MM.1S (cell line): ENCODE data around the gene ADRA2B.

ENCODE experiments used
- DNase-seq: peaks from one replicate; pipeline ENCODE4 v3.0.0-alpha.2; 2015
- H2AFZ ChIP-seq: fragments of 300-600 bp; sonication (generic); 2 replicates; pipeline ENCODE4 v1.6.0; 2016; ENCODE audit warnings: antibody characterized with exemption, low read length
- H3F3A ChIP-seq: fragments of 300-600 bp; sonication (generic); 2 replicates; pipeline ENCODE4 v1.6.1; 2016; ENCODE audit warnings: mild to moderate bottlenecking, antibody characterized with exemption, low read length, moderate library complexity, mixed read lengths; ENCODE audit not compliant: insufficient read depth
- H3K27ac ChIP-seq: fragments of 300-600 bp; sonication (generic); 2 replicates; pipeline ENCODE4 v1.5.1; 2016; ENCODE audit warnings: mild to moderate bottlenecking, low read length
- H3K27me3 ChIP-seq: fragments of 300-600 bp; sonication (generic); replicated peaks from 2 replicates; pipeline ENCODE4 v1.6.0; 2016; ENCODE audit warnings: low read length; ENCODE audit not compliant: insufficient read depth
- H3K36me3 ChIP-seq: fragments of 300-600 bp; sonication (generic); replicated peaks from 2 replicates; pipeline ENCODE4 v1.6.1; 2016; ENCODE audit warnings: mild to moderate bottlenecking, low read length, mixed read lengths; ENCODE audit not compliant: insufficient read depth
- H3K4me1 ChIP-seq: fragments of 300-600 bp; sonication (generic); 2 replicates; pipeline ENCODE4 v1.6.1; 2016; ENCODE audit warnings: low read length, mixed read lengths
- H3K4me2 ChIP-seq: fragments of 300-600 bp; sonication (generic); 2 replicates; pipeline ENCODE4 v1.6.0; 2016; ENCODE audit warnings: low read depth, low read length
- H3K4me3 ChIP-seq: fragments of 300-600 bp; sonication (generic); 2 replicates; pipeline ENCODE4 v1.5.1; 2016; ENCODE audit warnings: low read length, mixed read lengths
- H3K79me2 ChIP-seq: fragments of 300-600 bp; sonication (generic); 2 replicates; pipeline ENCODE4 v1.6.1; 2016; ENCODE audit warnings: mixed run types, low read length, mixed read lengths
- H3K9ac ChIP-seq: fragments of 300-600 bp; sonication (generic); 2 replicates; pipeline ENCODE4 v1.6.1; 2016; ENCODE audit warnings: low read length, mixed read lengths
- H3K9me2 ChIP-seq: fragments of 300-600 bp; sonication (generic); replicated peaks from 2 replicates; pipeline ENCODE4 v1.6.1; 2016; ENCODE audit warnings: mild to moderate bottlenecking, low read length, mixed read lengths; ENCODE audit not compliant: insufficient read depth
- H3K9me3 ChIP-seq: fragments of 300-600 bp; sonication (generic); replicated peaks from 2 replicates; pipeline ENCODE4 v1.6.1; 2016; ENCODE audit warnings: mild to moderate bottlenecking, low read length, mixed read lengths; ENCODE audit not compliant: insufficient read depth
- H4K20me1 ChIP-seq: fragments of 300-600 bp; sonication (generic); 2 replicates; pipeline ENCODE4 v1.6.1; 2016; ENCODE audit warnings: mild to moderate bottlenecking, low read length, moderate library complexity, mixed read lengths; ENCODE audit not compliant: insufficient read depth
- EZH2 ChIP-seq: fragments of 300-600 bp; sonication (generic); optimal IDR thresholded peaks from 2 replicates; pipeline ENCODE3; 2017; ENCODE audit warnings: low read depth, mild to moderate bottlenecking, antibody characterized with exemption, low read length, mixed read lengths
- EZH2phosphoT487 ChIP-seq: fragments of 300-600 bp; sonication (generic); IDR thresholded peaks from 2 replicates; pipeline ENCODE4 v1.6.1; 2018; ENCODE audit warnings: antibody characterized with exemption, low read length
- TF ChIP-seq, protein P1 (sequence below): fragments of 300-600 bp; sonication (generic); IDR thresholded peaks from 2 replicates; pipeline ENCODE4 v1.5.1; 2016; ENCODE audit warnings: antibody characterized with exemption, low read length, mixed read lengths

The ADRA2B gene

GRCh38 chr2:96116424-96116878 lies at the start of gene ADRA2B:
Gene ADRA2B, minus strand, starts transcription at chr2:96116571. Its CDS starts 422 bp downstream, at chr2:96116149.
- H4K20me1 ChIP-seq: no peaks in the 10 kb centered on the region
- H2AFZ ChIP-seq: peak within 1 kb of the TSS; percentile 87
- TF ChIP-seq EZH2phosphoT487 (no peak), EZH2 (no peak)
- TF ChIP-seq, protein P1, sequence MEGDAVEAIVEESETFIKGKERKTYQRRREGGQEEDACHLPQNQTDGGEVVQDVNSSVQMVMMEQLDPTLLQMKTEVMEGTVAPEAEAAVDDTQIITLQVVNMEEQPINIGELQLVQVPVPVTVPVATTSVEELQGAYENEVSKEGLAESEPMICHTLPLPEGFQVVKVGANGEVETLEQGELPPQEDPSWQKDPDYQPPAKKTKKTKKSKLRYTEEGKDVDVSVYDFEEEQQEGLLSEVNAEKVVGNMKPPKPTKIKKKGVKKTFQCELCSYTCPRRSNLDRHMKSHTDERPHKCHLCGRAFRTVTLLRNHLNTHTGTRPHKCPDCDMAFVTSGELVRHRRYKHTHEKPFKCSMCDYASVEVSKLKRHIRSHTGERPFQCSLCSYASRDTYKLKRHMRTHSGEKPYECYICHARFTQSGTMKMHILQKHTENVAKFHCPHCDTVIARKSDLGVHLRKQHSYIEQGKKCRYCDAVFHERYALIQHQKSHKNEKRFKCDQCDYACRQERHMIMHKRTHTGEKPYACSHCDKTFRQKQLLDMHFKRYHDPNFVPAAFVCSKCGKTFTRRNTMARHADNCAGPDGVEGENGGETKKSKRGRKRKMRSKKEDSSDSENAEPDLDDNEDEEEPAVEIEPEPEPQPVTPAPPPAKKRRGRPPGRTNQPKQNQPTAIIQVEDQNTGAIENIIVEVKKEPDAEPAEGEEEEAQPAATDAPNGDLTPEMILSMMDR: no peak
- peak within 1 kb of the TSS; percentile 61 for H3K4me3 ChIP-seq
- no peaks in the 10 kb centered on the region for H3F3A ChIP-seq
- no peaks in the 10 kb centered on the region for H3K9me2 ChIP-seq
- peak within 1 kb of the TSS; percentile 99 for H3K4me2 ChIP-seq
- H3K9ac ChIP-seq: peak within 1 kb of the TSS; percentile 37; the same call in 1 of the 2 replicates
- H3K36me3 ChIP-seq: no peaks in the 10 kb centered on the region
- 0 out of 2 replicates have a peak, but pooled peaks cover 4% of the 10 kb centered on the region for H3K4me1 ChIP-seq
- H3K27me3 ChIP-seq: peaks cover 49% of the 10 kb centered on the region
- H3K79me2 ChIP-seq: no peaks in the 10 kb centered on the region
- no peak within 1 kb of the TSS for H3K27ac ChIP-seq
- no peaks in the 10 kb centered on the region for H3K9me3 ChIP-seq
- DNase-seq: peak; percentile 84

DNA sequence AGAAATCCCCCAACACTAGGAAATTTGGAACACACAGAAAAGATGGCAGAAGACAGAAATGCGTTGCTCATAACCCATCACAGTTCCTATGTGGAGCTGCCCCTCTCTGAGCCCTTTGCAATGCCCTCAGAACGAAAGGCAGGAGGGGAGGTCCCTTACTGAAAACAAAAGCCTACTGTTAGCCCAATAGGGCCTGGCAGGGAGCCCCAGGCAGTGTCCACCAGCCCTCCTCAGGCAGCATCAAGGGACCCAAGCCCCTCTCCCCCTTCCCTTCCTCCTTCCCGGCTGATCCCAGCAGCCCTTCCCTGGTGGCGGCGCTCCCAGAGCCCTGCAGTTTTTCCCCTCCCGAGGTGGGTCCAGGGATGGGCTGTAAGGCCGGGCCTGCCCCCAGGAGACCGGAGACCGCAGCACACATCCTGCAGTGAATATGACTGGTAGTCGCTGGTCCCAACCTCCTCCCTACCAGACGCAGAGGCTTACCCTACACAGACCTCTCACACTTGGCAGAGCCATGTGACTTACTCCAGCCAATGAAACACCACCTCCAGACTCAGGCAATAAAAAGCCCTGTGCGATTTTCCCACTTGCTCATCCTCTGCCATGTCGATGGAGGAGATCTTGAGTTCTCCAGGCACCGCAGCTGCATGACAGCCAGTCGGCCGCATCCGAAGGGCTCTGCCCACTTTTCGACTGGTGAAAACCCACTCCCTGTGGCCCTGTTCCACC lies 48.3 kb upstream of the ADRA2B start:
- no peak overlapping the region for H3K9ac ChIP-seq
- H3K79me2 ChIP-seq: no peaks in the 10 kb centered on the region
- TF ChIP-seq, protein P1: no peak
- TF ChIP-seq EZH2 (no peak), EZH2phosphoT487 (no peak)
- H3F3A ChIP-seq: no peaks in the 10 kb centered on the region
- no peak overlapping the region for H2AFZ ChIP-seq
- no peak overlapping the region for H3K27ac ChIP-seq
- no peak overlapping the region for H3K4me2 ChIP-seq
- no peaks in the 10 kb centered on the region for H4K20me1 ChIP-seq
- H3K4me1 ChIP-seq: no peaks in the 10 kb centered on the region
- no peak for DNase-seq
- H3K9me3 ChIP-seq: no peaks in the 10 kb centered on the region
- no peaks in the 10 kb centered on the region for H3K9me2 ChIP-seq
- no peaks in the 10 kb centered on the region for H3K36me3 ChIP-seq
- no peak overlapping the region for H3K4me3 ChIP-seq
- no peaks in the 10 kb centered on the region for H3K27me3 ChIP-seq

DNA sequence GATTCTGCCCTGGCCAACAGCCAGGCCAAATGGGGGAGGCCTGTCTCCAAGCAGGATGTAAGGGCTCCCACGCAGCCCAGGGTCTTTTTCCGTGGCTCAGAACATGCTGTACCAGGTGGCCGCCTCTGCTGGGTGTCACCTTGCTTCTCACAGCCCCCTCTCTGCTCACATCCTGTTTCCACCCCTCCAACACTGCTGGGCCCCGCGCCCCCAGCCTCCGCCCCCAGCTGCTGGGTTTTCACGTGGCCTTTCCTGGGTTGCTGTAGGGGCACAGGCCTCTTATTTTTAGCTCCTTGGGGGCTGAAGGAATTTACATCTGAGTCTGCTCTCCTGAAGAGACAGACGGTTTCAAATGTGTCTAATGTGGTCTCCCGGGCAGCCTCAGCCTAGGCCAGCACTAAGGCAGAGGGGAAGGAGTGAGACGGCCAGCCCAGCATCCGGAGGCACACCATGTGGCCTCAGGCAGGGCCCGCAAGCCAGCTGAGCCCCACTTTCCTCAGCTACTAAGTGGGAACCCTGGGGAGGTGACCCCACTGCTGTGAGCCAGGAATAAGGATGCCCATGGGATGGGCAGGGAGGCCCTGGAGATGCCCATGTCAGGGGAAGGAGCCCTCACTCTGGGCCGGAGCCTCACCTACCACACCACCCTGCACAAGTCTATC lies 47.5 kb upstream of the ADRA2B start:
- Histone ChIP-seq H3K27ac (no peak overlapping the region), H3K9ac (no peak overlapping the region), H3K4me3 (no peak overlapping the region), H3K9me2 (no peaks in the 10 kb centered on the region), H3K9me3 (no peaks in the 10 kb centered on the region), H3K79me2 (no peaks in the 10 kb centered on the region), H4K20me1 (no peaks in the 10 kb centered on the region), H3K36me3 (no peaks in the 10 kb centered on the region), H2AFZ (no peak overlapping the region), H3K27me3 (no peaks in the 10 kb centered on the region), H3F3A (no peaks in the 10 kb centered on the region), H3K4me2 (no peak overlapping the region), H3K4me1 (no peaks in the 10 kb centered on the region)
- no peak for TF ChIP-seq EZH2
- TF ChIP-seq, protein P1: no peak
- no peak for DNase-seq
